Lower lobe of right lung (tissue), 2 donors: ENCODE results near the gene PHIP. TPM values are rescaled to one million over a fixed set of nuclear protein-coding genes. Genes with fewer than 3 reads are reported as not detected.

ENCODE experiments used
- ATAC-seq, 2 donors: fragments of 200-7000 bp; cut with Tn5 transposase; one replicate each; pipeline ENCODE4 v1.9.1; 2020 to 2022; ENCODE audit warnings: mild to moderate bottlenecking in 2 of 2, moderate library complexity in 2 of 2
- DNase-seq: peaks from one replicate; pipeline ENCODE4 v3.0.0-alpha.2; 2020
- H3K27ac ChIP-seq: fragments of 200-600 bp; one replicate; pipeline ENCODE4 v1.8.0; 2022
- H3K27me3 ChIP-seq: fragments of 200-600 bp; one replicate; pipeline ENCODE4 v1.8.0; 2022; ENCODE audit warnings: low read depth
- H3K36me3 ChIP-seq: fragments of 200-600 bp; one replicate; pipeline ENCODE4 v1.8.0; 2022; ENCODE audit warnings: mild to moderate bottlenecking
- H3K4me1 ChIP-seq: fragments of 200-600 bp; one replicate; pipeline ENCODE4 v1.8.0; 2022
- H3K4me3 ChIP-seq: fragments of 200-600 bp; one replicate; pipeline ENCODE4 v1.8.0; 2022; ENCODE audit warnings: mild to moderate bottlenecking
- H3K9me3 ChIP-seq: fragments of 200-600 bp; one replicate; pipeline ENCODE4 v1.8.0; 2022
- CTCF ChIP-seq: fragments of 200-600 bp; IDR thresholded peaks from one replicate; pipeline ENCODE4 v1.8.0; 2022; ENCODE audit warnings: antibody characterized with exemption, mild to moderate bottlenecking
- intact Hi-C: fragments of 100-400 bp; cut with DNase I; formaldehyde crosslinking; loops from one replicate; pipeline ENCODE4 v1.11.0; 2022
- total RNA-seq: library from RNA; stranded (reverse); fragmentation: NEBNext Ultra II Directional; extraction: Animal tissue kit (Norgen Biotek cat#: 25700); gene quantifications from one replicate; pipeline ENCODE4 v1.2.1, GENCODE V29; 2021
- donor health status: DM: no; HTN: yes; CAD: no; lungs with severe emphysema.

Gene PHIP
- total RNA-seq, 1 donor from 2014 or later, result 35.6 TPM

GRCh38 chr6:79042088-79042798 lies 35.8 kb downstream of the PHIP start:
- no peak for TF ChIP-seq CTCF
- Histone ChIP-seq H3K9me3 (no peaks in the 10 kb centered on the region), H3K4me3 (no peak overlapping the region), H3K36me3 (peaks cover 55% of the 10 kb centered on the region), H3K4me1 (no peaks in the 10 kb centered on the region), H3K27me3 (no peaks in the 10 kb centered on the region), H3K27ac (no peak overlapping the region)
- ATAC-seq (no peak), DNase-seq (no peak)
- intact Hi-C loops, result no loop called here

DNA sequence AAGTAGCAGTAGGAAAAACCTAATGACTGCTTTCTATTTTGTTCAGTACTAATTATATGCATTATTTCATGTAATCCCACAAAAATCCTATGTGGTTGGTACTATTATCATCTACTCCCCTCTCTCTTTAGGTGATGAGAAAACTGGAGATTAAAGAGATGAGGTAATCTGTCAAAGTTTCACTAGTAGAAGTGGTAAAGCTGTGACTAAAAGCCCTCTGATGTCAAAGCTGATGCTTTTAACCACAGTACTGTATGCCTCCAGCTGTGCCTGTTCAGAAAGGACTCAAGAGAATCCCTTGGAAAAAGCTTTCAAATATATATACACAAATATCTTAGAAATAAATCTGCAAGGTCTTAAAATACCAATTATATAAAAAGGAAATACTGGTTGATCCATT lies 38.0 kb downstream of the PHIP start:
- no peak for ATAC-seq
- no peak overlapping the region for H3K4me3 ChIP-seq
- intact Hi-C loops, result no loop called here
- no peaks in the 10 kb centered on the region for H3K9me3 ChIP-seq
- TF ChIP-seq CTCF, result no peak
- no peaks in the 10 kb centered on the region for H3K27me3 ChIP-seq
- no peaks in the 10 kb centered on the region for H3K4me1 ChIP-seq
- no peak overlapping the region for H3K27ac ChIP-seq
- H3K36me3 ChIP-seq, result peaks cover 52% of the 10 kb centered on the region
- DNase-seq, result no peak

DNA sequence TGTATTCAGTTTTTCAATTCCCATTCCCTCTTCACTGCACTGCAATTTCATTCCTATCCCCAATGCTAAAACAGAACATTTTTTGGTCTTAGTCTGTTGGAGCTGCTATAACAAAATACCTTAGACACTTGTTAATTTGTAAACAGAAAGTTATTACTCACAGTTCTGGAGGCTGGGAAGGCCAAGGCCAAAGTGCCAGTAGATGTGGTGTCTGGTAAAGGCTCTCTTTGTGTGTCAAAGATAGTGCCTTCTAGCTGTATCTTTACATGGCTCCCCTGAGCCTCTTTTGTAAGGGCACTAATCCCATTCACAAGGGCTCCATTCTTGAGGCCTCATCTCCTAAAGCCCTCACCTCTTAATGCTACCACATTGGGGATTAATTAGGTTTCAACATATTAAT lies 40.0 kb downstream of the PHIP start:
- intact Hi-C loops, result no loop called here
- Histone ChIP-seq H3K36me3 (peaks cover 52% of the 10 kb centered on the region), H3K4me3 (no peak overlapping the region), H3K27me3 (no peaks in the 10 kb centered on the region), H3K27ac (no peak overlapping the region), H3K9me3 (no peaks in the 10 kb centered on the region), H3K4me1 (no peaks in the 10 kb centered on the region)
- no peak for DNase-seq
- TF ChIP-seq CTCF, result no peak
- no peak for ATAC-seq

DNA sequence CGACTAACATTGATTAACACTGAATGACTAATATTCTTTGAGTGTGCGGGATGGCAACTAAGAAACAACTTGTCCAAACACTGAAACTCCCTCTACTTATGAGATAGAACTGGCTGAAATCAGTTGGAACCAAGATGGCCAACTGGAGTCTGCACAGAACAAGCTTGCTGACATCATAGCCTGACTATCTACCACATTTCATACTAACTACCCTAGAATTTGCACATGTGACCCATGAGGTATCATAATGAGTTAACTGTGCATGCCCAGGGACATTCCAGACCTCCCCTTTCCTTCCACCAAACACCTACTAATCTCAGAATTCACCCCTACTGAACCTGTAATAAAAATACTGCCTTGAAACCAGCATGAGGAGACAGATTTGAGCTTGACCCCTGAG lies 43.2 kb downstream of the PHIP start:
- Histone ChIP-seq H3K9me3 (no peaks in the 10 kb centered on the region), H3K4me3 (no peak overlapping the region), H3K36me3 (peaks cover 23% of the 10 kb centered on the region), H3K27ac (no peak overlapping the region), H3K27me3 (no peaks in the 10 kb centered on the region), H3K4me1 (peaks cover 7% of the 10 kb centered on the region)
- DNase-seq (no peak), ATAC-seq (no peak)
- intact Hi-C loops, result no loop called here
- no peak for TF ChIP-seq CTCF

DNA sequence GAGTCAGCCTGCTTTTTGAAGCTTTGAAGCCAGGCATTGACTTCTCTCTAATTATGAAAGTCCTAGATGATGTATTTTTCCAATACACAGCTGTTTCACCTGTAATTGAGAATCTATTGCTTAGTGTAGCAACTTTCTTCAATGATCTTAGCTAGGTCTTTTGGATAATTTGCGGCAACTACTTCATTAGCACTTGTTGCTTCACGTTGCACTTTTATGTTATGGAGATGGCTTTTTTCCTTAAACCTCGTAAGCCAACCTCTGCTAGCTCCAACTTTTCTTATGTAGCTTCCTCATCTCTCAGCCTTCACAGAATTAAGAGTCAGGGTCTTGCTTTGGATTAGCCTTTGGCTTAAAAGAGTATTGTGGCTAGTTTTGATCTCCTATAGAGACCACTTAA lies 44.8 kb downstream of the PHIP start:
- no peaks in the 10 kb centered on the region for H3K9me3 ChIP-seq
- DNase-seq, result no peak
- H3K27ac ChIP-seq, result no peak overlapping the region
- ATAC-seq, result no peak
- H3K36me3 ChIP-seq, result peaks cover 15% of the 10 kb centered on the region
- H3K27me3 ChIP-seq, result no peaks in the 10 kb centered on the region
- no peak overlapping the region for H3K4me3 ChIP-seq
- TF ChIP-seq CTCF, result no peak
- H3K4me1 ChIP-seq, result peaks cover 7% of the 10 kb centered on the region
- intact Hi-C loops, result no loop called here
